Measurements from ENCODE around the gene UPP2.

DNA sequence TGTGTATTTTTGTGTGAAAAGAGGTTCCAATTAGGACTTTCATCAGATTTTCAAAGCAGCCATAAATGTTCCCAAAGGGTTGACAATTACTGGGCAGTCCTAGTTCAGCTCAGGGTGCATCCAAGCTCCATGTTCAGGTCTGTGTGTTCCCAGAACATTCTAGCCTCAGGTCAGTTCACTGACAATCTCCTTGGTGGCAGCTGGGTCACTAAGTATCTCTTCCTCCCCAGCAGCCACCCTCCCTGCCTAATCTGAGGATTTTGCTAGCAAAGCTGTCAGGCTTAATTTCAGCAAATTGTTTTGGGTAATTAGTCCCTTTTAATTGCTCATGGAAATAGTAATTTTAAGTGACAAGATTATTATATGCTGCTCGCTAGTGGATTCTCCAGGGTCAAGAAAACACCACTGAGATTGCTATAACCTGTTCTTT is 29.8 kb downstream of the UPP2 start:
- TF ChIP-seq, protein P1, sequence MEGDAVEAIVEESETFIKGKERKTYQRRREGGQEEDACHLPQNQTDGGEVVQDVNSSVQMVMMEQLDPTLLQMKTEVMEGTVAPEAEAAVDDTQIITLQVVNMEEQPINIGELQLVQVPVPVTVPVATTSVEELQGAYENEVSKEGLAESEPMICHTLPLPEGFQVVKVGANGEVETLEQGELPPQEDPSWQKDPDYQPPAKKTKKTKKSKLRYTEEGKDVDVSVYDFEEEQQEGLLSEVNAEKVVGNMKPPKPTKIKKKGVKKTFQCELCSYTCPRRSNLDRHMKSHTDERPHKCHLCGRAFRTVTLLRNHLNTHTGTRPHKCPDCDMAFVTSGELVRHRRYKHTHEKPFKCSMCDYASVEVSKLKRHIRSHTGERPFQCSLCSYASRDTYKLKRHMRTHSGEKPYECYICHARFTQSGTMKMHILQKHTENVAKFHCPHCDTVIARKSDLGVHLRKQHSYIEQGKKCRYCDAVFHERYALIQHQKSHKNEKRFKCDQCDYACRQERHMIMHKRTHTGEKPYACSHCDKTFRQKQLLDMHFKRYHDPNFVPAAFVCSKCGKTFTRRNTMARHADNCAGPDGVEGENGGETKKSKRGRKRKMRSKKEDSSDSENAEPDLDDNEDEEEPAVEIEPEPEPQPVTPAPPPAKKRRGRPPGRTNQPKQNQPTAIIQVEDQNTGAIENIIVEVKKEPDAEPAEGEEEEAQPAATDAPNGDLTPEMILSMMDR (IDR thresholded peaks at IDR 0.05) = no peak
- no peak for TF ChIP-seq POLR2A (IDR thresholded peaks at IDR 0.05)
